Activated CD4-positive, alpha-beta T cell treated with anti-CD3 and anti-CD28 coated beads, Interleukin-2, amount 50 U/mL, for 48 hours (primary cell): Measurements from ENCODE around the gene STPG1.

ENCODE experiments used
- DNase-seq, 2 experiments: peaks; one replicate each; pipeline ENCODE4 v3.0.0-alpha.2; 2020

STPG1 gene

DNA sequence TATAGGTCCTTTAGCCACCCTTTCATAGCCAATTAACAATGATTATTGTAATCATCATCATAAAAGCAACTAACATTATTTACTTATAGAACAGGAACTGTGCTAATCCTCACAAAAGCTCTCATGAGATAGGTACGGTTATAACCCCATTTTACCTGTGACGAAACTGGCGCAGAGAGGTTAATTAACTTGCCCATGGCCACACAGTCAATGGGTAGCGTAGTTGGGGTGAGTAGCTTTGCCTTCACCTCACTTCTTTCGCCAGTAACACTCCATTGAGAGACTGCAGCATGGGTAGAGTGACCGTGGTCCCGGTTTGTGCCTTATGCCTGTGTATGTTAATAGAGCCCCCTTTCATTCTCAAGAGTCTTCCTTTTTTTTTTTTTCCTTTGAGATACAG lies 12.3 kb upstream of the STPG1 start:
- DNase-seq, result no peak

DNA sequence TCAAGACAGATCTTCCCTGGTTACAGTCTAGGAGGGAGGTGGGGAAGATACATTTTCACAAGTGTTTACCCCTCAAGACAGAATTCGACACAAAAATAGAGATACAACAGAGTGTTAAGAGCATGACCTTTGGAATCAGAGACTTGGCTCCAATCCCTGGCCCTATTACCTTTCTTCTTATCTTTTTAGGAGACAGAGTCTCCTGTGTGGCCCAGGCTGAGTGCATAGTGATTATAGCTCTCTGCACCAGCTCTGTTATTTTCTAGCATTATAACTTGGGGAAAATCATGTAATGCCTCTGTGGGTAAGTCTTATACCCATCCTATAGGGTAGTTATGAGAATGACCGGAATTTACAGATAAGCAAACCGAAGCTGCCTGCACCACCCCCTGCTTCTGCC lies 11.9 kb upstream of the STPG1 start:
- no peak for DNase-seq

DNA sequence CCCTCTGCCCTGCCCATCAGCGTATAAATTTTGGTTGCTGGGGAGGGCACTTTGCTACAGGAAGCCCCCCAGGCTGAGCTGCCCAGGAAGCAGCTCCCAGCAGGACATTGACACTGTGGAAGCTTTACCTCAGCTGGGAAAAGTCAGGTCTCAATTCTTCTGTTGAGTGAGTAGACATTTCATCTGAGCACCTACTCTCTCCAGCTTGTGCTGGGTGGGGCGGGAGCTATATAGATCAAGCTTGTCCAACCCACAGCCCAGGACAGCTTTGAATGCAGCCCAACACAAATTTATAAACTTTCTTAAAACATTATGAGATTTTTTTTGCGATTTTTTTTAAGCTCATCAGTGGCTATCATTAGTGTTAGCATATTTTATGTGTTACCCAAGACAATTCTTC lies 11.4 kb upstream of the STPG1 start:
- no peak for DNase-seq

DNA sequence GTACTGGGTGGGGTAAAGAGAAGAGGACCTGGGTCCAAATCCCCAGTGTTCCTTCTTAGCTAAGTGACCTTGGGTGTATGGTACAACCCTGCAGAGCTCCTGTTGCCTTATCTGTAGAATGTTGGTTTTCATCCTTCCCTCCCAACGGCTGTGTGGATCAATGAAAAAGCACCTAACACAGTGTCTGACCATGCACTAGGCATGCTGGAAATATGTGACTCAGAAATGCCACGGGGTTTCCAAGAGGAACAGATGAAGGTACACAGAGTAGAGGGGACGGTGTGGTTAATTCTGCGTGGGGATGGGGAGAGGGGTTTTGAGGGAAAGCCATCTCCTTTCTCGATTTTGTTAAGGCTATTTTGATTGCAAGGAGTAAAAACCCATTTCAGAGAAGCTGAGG lies 10.6 kb upstream of the STPG1 start:
- peak; percentile 19 to 34 for DNase-seq

DNA sequence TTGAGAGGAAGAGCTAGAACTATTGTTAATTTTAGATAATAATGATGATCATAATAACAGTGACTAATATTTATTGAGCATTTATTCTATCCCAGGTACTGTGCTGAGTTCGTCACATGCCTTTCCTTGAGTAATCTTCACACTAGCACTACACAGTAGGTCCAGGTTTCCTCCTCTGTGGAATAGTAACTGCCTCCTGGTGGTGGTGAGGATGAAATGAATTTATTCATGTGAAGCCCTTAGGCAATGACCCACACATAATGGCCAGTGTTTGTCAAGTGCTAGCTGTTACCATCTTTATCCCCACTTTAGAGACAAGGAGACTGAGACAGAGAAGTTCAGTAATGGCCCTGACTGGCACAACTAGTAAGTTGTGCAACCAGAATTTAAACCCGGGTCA lies 7.9 kb upstream of the STPG1 start:
- no peak for DNase-seq

DNA sequence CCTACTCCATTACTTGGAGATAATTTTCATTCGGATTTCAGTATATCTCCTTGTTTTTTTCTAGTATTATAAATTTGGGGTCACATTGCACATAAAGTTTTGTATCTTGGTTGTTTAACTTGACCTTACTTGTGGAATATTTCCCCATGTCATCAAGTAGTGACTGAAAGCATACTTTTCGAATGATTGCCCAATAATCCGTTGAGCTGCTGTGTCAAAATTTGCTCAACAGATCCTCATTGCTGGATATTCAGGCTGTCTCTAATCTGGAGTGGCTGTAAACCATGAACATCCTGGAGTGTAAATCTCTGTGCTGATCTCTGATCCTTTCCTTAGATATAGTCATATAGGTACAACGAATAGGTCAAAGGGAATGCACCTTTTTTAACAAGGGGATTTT lies 7.0 kb upstream of the STPG1 start:
- no peak for DNase-seq

DNA sequence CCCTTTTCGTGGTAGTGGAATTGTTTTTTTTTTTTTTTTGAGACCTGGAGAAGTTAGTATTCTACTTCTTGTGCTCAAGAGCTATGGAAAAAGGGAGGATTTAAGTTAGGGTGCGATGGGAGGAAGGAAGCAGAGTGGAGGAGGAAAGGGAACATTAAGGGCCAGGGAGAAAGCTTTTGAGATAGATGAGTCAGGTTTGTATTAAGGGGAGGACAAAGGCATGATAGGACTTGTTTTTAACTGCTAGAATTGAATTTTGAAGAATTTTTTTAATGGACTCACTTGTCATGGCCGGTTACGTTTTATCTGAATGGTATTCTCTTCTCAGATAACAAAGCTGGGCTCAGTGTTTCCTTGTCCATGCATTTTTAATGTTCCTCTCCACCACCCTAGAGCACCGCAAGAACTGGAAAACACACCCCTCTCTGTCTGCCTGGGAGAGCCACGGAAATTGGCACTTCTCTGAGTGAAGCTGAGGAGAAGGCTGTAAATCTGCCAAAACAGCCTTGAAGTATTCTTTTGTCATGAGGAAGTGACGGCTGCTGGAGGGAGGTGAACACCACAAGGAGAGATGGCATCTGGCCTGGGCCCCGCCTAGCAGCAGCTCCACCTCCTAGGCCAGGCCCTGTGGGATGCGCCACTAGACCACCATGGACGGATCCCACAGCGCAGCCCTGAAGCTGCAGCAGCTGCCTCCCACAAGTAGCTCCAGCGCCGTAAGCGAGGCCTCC lies 5.5 kb upstream of the STPG1 start:
- no peak for DNase-seq

DNA sequence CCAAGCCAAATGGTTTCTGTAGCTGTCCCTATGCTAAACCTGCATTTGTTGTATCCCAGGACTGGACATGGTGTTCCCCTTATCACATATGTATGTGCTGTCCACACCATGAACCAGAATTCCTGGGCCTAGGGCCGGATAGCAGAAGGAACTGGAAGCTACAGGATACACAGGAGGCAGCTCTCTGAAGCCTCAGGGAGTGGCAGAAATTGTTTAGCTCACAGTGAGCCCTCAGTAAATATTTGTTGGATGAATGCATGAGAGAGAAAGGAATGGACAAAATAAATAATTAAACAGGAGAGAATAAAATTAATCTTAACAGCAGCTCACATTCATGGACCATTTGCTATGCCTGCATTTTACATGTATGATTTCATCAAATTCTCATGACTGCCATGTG lies 4.1 kb upstream of the STPG1 start:
- no peak for DNase-seq

DNA sequence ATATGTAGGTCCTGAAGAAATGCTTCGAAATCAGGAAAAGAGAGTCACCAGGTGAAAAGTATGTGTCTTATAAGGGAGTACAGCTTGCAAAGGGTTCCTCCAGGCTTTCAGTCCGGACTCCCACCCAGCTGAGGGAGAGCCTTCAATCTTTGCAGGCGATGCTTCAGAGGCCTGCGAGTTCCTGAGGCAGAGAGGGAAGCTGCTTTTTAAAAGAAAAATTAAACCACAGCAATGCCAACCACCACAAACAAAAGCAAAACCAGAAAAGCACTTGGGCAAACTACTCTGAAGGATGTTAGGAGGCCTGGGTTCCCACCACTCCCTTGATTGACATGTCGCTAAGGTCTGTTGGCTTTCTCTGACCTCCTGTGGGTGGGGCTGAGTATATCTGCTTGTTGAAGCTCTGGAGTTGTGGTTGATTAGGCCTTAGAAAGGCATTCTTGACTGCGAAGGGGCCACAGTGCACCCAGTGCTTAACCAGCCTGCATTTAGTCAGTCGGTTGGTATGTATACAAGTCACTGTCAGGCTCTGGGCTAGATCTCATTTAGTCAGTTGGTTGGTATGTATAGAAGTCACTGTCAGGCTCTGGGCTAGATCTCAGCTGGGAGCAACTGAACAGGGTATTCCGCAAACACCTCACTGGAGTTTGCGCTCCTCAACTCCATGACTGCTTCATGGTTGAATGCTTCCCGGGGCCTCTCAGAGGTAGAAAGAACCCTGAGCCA lies 3.2 kb upstream of the STPG1 start:
- peak; percentile 34 to 54 for DNase-seq

DNA sequence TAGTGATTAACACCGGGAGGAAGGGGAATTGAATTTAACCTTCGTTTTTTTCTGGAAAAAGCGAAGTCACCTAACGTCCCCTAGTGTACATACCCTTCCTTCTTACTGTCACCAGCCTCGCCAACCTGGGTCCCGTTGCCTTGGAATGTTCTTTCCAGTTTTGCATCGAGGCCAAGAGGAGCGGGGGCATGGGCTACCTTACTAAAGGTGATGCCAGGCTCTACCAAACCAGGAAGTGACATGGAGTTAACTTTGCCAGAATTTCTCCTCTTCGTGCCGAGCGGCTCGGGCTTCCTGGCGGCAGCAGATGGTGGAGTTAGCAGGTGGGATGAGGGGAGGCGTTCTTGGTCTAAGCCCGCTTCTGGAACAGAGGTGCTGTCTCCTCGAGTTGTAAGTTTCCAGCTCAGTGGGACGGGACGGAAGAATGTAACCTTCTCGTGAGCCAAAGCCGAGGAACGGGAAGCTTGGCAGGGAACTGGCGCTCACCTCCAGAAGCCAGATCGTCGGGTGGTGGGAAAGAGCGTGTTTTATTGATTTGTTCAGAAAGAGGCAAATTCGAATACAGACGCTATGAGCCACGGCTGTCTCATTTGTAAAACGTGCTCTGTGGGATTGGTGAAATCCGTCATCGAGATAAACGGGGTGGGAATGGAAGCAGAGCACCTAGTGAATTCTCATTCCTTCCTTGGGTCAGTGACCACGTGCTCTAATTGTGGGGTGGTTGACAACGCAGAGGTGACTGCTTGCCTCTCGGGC lies 2.5 kb upstream of the STPG1 start:
- peak in 1 of 2 experiments; percentile 24 for DNase-seq

DNA sequence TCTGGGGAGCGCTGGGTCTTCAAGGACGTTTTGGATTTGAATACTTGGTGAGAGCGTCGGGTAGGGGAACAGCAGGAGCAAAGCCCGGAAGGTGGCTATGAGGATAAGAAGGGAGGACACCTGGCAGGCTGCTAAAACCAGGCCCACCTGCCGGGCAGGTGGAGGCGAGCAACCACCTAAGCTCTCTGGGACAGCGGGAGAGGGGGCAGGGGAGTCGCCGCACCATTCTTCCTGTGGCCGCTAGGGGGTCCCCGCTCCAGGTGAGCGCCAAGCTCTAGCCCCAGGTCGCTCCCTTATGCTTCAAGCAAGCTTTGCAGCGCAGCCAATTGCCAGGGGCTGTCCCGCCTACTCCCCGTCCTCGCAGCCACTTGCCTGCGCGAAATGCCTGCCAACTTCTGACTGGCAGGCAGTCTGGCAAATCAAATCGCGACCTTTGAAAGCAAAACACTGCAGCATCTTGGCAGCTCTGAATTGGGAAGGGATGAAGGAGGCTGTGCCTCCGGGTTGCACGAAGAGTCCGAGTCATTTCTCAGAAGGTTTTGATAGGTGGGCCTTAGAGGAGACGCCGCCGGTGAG lies 1.8 kb upstream of the STPG1 start, which contains the start of gene NIPAL3:
Gene NIPAL3, plus strand, starts transcription at position 469 of the 576 bp plus-strand sequence. CDS start 3,746 bp downstream, outside the sequence.
- DNase-seq, result peak; percentile 97 to 99

DNA sequence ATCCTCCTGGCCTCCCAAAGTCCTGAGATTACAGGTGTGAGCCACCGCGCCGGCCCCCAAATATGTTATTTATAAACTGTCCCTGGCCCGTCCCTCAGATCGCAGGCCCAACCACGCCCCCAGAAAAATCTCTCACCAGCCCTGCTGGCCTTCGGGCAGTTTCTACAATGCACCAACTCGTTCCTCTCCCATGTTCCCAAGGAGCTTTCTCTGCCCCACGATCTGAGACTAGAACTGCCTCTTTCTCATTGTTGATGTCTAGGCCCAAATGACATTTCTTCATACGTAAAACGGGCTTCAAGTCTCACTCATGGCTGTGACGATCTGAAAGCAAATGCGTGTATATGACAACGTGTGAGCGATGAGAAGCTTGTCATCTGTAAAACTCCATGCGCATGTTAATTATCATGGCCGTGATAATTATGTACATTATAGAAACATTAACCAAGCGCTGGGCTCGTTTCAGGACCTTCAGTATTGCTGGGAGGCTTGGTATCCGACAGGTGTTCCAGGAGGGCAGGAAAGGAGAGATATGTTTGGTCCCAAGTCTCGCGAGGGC lies 1.3 kb upstream of the STPG1 start:
- no peak for DNase-seq

DNA sequence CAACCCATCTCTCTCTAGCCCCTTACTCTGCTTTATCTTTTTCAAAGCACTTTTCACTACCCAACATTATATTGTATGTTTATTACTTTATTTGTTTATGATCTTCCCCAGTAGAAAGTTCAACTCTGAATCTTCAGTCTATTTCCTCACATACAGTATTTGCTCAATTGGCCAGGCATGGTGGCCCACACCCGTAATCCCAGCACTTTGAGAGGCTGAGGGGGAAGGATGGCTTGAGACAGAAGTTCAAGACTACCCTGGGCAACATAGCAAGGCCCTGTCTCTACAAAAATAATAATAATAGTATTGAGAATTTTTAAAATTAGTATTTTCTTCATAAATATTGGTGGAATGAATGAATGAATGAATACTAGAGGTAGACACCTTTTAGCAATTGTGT lies 1.2 kb downstream of the STPG1 start:
- no peak for DNase-seq

DNA sequence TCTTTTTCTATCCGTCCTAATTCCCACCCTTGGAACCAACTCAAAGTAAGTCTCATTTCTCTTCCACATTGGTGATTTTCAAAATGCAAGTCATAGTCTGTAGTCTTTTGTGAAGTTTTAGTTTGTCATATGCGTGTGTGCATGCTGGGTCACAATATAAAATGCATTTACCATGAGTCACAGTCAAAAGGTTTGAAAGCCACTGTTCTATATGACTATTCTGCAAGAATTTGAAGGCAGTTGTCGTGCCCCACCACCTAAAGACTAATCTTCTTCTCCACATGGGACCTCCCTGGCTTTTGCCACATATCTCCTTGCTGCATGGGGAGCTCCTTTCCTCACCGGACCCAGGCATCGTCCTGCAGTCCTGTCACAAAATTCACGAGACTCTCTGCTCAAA lies 1.6 kb downstream of the STPG1 start:
- no peak for DNase-seq

DNA sequence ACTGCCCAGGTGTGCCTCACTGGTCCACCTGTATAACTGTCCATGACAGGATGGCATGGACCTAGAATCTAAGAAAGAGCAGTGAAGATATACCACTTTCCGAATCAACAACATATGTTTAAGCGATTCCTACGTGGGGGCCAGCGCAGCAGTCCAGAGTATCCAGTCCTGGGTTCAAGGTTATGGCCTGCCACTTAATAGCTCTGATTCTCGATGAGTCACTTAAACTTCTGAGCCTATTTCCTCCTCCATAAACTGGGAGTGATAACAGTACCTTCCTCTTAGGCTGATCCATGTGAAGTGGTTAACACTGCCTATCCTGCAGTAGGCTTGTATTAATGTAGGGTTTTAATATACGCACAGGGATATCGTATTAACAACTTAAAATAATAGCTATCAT lies 2.8 kb downstream of the STPG1 start:
- DNase-seq, result no peak

DNA sequence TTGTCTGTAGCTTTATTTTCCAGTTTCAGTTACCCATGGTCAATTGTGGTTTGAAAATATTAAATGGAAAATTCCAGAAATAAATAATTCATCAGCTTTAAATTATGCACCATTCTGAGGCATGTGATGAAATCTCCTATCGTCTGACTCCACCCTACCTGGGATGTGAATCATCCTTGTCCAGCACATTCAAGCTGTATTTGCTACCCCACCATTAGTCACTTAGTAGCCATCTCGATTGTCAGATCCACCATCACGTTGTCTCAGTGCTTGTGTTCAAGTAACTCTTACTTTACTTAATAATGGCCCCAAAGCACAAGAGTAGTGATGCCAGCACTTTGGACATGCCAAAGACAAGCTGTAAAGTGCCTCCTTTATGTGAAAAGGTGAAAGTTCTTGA lies 4.0 kb downstream of the STPG1 start:
- DNase-seq, result no peak

DNA sequence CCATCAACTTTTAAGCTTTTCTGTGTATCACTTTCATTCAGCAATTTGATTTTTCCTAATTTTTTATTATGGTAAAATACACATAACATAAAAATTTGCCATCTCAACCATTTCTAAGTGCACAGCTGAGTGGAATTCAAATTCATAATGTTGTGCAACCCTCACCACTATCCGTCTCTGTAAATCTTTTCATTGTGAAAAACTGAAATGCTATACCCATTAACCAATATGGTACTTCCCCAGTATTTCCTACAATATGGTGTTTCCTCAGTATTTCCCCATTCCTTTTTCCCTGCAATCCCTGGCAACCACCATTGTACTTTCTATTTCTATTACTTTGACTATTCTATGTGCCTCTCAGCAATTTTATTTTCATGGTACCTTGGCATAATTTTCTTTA lies 6.8 kb downstream of the STPG1 start:
- DNase-seq, result no peak

DNA sequence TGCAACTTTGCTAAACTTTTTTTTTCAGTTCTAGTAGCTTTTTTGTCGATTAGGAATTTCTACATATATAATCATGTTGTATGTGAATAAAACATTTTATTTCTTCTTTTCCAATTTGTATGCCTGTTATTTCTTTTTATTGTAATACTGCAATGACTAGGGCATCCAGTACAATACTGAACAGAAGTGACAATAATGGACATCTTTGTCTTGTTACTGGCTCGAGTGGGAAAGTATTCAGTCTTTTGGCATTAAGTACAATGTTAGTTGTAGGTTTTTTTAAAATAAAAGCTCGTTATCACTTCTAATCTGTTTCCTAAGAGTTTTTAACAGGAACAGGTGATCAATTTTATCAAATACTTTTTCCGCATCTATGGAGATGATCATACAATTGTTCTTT lies 9.8 kb downstream of the STPG1 start:
- no peak for DNase-seq

DNA sequence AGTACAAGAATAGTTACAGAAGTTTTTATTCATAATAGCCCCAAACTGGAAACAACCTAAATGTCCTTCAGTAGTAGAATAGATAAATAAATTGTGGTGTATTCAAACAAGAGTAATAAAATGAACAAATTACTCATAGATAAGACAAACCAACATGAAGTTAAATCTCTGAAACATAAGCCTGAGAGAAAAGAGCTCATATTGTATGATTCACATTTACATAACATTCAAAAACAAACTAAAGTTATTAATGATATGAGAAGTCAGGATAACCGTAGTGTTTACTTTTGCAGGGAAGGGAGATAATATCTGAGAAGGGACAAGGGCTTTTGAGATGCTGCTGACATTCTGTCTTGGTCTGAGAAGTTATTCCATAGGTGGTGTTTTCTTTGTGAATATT lies 13.5 kb downstream of the STPG1 start:
- DNase-seq, result no peak

DNA sequence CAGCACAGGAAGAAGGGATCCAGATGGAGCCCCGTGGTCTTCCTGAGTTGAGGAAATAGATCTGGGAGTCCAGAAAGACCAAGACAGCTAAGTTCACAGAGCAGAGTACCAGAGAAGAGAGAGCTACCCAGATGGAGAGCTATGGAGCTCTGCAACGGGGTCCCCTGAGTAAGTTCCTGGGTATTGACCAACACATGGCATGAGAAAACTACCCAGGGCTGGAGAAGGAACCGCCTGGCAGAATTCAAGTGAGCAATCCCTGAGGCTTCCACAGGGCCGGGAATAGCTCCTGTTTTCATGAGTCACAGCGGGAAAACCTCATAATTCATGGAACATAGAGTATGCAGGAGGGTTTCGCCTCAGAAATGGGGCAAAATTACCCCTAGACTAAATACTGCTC lies 19.7 kb downstream of the STPG1 start:
- DNase-seq, result no peak

DNA sequence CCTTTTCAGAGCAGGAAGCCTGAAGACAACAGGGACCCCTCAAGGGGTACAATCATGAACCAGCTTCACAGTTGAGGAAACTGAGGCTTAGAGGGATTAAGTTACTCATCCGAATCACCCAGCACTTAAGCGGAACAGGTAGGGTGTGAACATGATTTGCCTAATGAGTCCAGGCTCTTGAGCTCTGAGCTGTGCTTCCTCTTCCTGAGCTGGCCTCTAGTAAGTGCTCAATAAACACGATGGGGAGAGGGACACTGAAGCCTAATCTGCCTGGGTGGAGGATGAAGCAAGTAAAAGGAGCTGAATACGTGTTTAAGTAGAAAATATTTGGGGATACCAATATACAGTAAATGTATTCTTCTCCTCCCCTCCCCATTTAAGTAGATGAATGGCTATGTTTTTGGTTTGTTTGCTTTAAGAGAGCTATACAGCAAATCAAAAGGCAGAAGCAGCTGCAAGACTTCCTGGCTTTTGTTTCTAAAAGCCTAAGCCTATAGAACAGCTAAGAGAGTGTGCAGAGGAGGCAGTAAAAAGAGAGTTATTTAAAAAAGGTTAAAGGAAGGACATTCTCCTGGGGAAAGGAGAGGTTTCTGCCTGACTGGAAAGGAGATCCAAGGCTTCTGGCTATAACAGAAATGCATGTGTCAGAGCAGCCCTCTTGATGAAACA lies 20.5 kb downstream of the STPG1 start:
- DNase-seq, result no peak

DNA sequence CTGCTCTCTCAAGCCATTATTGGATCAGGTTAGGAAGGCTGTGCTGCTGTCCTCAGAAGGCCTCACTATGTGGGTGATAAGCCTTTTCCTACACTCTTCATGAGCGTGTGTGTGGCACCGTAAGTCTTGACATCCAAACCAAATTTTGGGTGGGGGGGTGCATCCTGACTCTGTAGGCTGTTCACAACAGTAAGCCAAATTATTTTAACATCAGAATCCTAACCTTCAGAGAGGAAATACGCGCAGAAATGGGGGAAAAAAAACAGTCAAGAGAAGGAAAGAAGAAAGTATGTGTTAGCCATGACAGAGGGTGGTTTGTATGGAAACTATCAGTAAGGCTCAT lies 21.0 kb downstream of the STPG1 start:
- DNase-seq, result no peak
